ENCODE data around the gene APCDD1L.

DNA sequence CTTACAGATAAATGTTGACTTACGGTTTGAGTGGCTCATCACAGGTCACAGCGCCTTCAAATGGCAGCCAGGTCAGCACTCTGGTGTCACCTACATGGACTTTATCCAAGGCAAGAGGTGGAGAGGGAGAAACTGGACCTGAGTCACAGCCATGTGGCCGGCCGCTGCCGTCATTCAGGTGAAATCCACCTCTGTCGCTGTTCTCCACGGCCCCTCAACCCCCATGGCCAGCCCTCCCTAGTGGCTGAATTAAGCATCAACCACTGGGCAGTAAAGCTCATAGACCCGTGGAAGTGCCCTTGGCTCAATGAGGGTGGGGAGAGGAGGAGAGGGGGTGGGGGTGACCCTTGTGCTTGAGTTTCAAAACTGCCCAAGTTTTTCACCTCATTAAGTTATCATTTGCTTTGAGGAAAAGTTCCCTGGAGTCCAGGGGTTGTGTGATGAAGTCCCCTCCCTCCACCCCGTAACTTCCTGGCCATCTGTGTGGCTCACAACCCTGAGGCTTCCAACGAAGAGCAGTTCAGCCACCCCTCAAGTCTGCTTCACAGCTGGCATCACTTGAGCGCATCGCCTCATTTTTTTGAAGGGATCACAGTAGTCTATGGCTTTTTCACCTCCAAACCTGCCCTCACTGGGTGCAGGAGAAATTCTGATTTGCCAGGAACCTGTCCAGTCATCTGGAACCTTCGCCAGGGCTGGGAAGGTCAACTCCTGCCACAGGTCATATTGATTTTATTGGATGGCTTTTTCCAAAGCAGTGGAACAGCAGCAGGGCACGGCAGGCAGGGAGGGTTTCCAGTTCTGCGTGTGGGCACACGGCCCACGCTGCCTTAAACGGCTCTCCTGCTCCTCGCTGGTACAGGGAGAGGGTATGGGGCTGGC, 43.5 kb upstream of the APCDD1L start:
- TF ChIP-seq, protein P1, sequence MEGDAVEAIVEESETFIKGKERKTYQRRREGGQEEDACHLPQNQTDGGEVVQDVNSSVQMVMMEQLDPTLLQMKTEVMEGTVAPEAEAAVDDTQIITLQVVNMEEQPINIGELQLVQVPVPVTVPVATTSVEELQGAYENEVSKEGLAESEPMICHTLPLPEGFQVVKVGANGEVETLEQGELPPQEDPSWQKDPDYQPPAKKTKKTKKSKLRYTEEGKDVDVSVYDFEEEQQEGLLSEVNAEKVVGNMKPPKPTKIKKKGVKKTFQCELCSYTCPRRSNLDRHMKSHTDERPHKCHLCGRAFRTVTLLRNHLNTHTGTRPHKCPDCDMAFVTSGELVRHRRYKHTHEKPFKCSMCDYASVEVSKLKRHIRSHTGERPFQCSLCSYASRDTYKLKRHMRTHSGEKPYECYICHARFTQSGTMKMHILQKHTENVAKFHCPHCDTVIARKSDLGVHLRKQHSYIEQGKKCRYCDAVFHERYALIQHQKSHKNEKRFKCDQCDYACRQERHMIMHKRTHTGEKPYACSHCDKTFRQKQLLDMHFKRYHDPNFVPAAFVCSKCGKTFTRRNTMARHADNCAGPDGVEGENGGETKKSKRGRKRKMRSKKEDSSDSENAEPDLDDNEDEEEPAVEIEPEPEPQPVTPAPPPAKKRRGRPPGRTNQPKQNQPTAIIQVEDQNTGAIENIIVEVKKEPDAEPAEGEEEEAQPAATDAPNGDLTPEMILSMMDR (IDR thresholded peaks at IDR 0.05 in 4 of 5, conservative IDR thresholded peaks at IDR 0.05 in 1 of 5): no peak
- no peak for TF ChIP-seq POLR2A (IDR thresholded peaks at IDR 0.05)

Data from gastrocnemius medialis (tissue), 4 donors.